ENCODE data around the gene ZNF497. TPM values are rescaled to one million over a fixed set of nuclear protein-coding genes. Genes with fewer than 3 reads are reported as not detected.
"Not testable (repeated sequence)": the region's sequence is repeated elsewhere in the genome, so short reads cannot be mapped to it uniquely, and the experiment has no call there.

The ZNF497 gene
- total and polyA plus RNA-seq, 4 donors, result 3.7 to 9.1 (median 5.9) TPM

- WGBS (ENCODE audit: insufficient coverage), result 6% methylated on average over 83 of the region's 84 CpGs
- H3K27me3 ChIP-seq (ENCODE audit: control insufficient read depth, insufficient read depth, low read length), result peaks cover 57% of the 10 kb centered on the region
- peaks cover 29% of the 10 kb centered on the region for H3K36me3 ChIP-seq (ENCODE audit: control insufficient read depth, insufficient read depth, low read length)
- H3K27ac ChIP-seq (ENCODE audit: low read depth, low read length), result no peak overlapping the region
- peak in 2 of 6 donors; percentile 34 to 45 for DNase-seq (ENCODE audit: low read depth in 4 of 6, low spot score in 6 of 6)
- no peak overlapping the region for H3K4me3 ChIP-seq (ENCODE audit: low read depth, low read length)
- no peaks in the 10 kb centered on the region for H3K9me3 ChIP-seq (ENCODE audit: control insufficient read depth, insufficient read depth, low read length)
- peaks cover 28% of the 10 kb centered on the region for H3K4me1 ChIP-seq (ENCODE audit: control insufficient read depth, insufficient read depth, low read length)
These were observed 12.3 kb downstream of the ZNF497 start for GRCh38 chr19:58350001-58350861.

- no peaks in the 10 kb centered on the region for H3K9me3 ChIP-seq (ENCODE audit: control insufficient read depth, insufficient read depth, low read length)
- peaks cover 28% of the 10 kb centered on the region for H3K4me1 ChIP-seq (ENCODE audit: control insufficient read depth, insufficient read depth, low read length)
- peaks cover 60% of the 10 kb centered on the region for H3K27me3 ChIP-seq (ENCODE audit: control insufficient read depth, insufficient read depth, low read length)
- H3K36me3 ChIP-seq (ENCODE audit: control insufficient read depth, insufficient read depth, low read length), result peaks cover 27% of the 10 kb centered on the region
- no peak overlapping the region for H3K4me3 ChIP-seq (ENCODE audit: low read depth, low read length)
- no peak for DNase-seq (ENCODE audit: low read depth in 4 of 6, low spot score in 6 of 6)
- no peak overlapping the region for H3K27ac ChIP-seq (ENCODE audit: low read depth, low read length)
- WGBS (ENCODE audit: insufficient coverage), result 38% methylated on average over 8 of the region's 8 CpGs
These were observed 13.0 kb downstream of the ZNF497 start for GRCh38 chr19:58349590-58349989.

GRCh38 chr19:58348080-58348479 lies 14.5 kb downstream of the ZNF497 start:
- H3K27ac ChIP-seq (ENCODE audit: low read depth, low read length), result not testable (repeated sequence)

GRCh38 chr19:58346961-58347929 lies 15.3 kb downstream of the ZNF497 start:
- Histone ChIP-seq H3K4me3 (ENCODE audit: low read depth, low read length) (peak overlapping the region; percentile 60), H3K9me3 (ENCODE audit: control insufficient read depth, insufficient read depth, low read length) (no peaks in the 10 kb centered on the region), H3K36me3 (ENCODE audit: control insufficient read depth, insufficient read depth, low read length) (peaks cover 12% of the 10 kb centered on the region), H3K27me3 (ENCODE audit: control insufficient read depth, insufficient read depth, low read length) (peaks cover 60% of the 10 kb centered on the region), H3K27ac (ENCODE audit: low read depth, low read length) (no peak overlapping the region), H3K4me1 (ENCODE audit: control insufficient read depth, insufficient read depth, low read length) (peaks cover 28% of the 10 kb centered on the region)
- DNase-seq (ENCODE audit: low read depth in 4 of 6, low spot score in 6 of 6), result peak in 3 of 6 donors; percentile 17 to 78 (median 76)
- under 1% methylated on average over 75 of the region's 82 CpGs for WGBS (ENCODE audit: insufficient coverage)

More at GRCh38 chr19:58348080-58348479, 14.5 kb downstream of the ZNF497 start:
- peak overlapping the region; percentile 50 for H3K4me3 ChIP-seq (ENCODE audit: low read depth, low read length)
- DNase-seq (ENCODE audit: low read depth in 4 of 6, low spot score in 6 of 6); H3K9me3 ChIP-seq (ENCODE audit: control insufficient read depth, insufficient read depth, low read length): not testable (repeated sequence)
- 46% methylated on average over 2 of the region's 12 CpGs for WGBS (ENCODE audit: insufficient coverage)
- H3K4me1 ChIP-seq (ENCODE audit: control insufficient read depth, insufficient read depth, low read length), result peaks cover 28% of the 10 kb centered on the region
- H3K36me3 ChIP-seq (ENCODE audit: control insufficient read depth, insufficient read depth, low read length), result peaks cover 13% of the 10 kb centered on the region
- H3K27me3 ChIP-seq (ENCODE audit: control insufficient read depth, insufficient read depth, low read length), result peaks cover 60% of the 10 kb centered on the region

- Histone ChIP-seq H3K4me3 (ENCODE audit: low read depth, low read length) (no peak overlapping the region), H3K36me3 (ENCODE audit: control insufficient read depth, insufficient read depth, low read length) (peaks cover 7% of the 10 kb centered on the region), H3K4me1 (ENCODE audit: control insufficient read depth, insufficient read depth, low read length) (peaks cover 24% of the 10 kb centered on the region), H3K27me3 (ENCODE audit: control insufficient read depth, insufficient read depth, low read length) (peaks cover 48% of the 10 kb centered on the region), H3K27ac (ENCODE audit: low read depth, low read length) (no peak overlapping the region), H3K9me3 (ENCODE audit: control insufficient read depth, insufficient read depth, low read length) (no peaks in the 10 kb centered on the region)
- no peak for DNase-seq (ENCODE audit: low read depth in 4 of 6, low spot score in 6 of 6)
- WGBS (ENCODE audit: insufficient coverage), result 70% methylated on average over 3 of the region's 5 CpGs
These were observed 17.0 kb downstream of the ZNF497 start for GRCh38 chr19:58345558-58345957.

- H3K36me3 ChIP-seq (ENCODE audit: control insufficient read depth, insufficient read depth, low read length), result peaks cover 60% of the 10 kb centered on the region
- 69% methylated on average over 27 of the region's 30 CpGs for WGBS (ENCODE audit: insufficient coverage)
- no peak for DNase-seq (ENCODE audit: low read depth in 4 of 6, low spot score in 6 of 6)
- H3K27ac ChIP-seq (ENCODE audit: low read depth, low read length), result no peak overlapping the region
- H3K9me3 ChIP-seq (ENCODE audit: control insufficient read depth, insufficient read depth, low read length), result no peaks in the 10 kb centered on the region
- H3K4me1 ChIP-seq (ENCODE audit: control insufficient read depth, insufficient read depth, low read length), result no peaks in the 10 kb centered on the region
- H3K27me3 ChIP-seq (ENCODE audit: control insufficient read depth, insufficient read depth, low read length), result no peaks in the 10 kb centered on the region
- no peak overlapping the region for H3K4me3 ChIP-seq (ENCODE audit: low read depth, low read length)
These were observed 23.6 kb downstream of the ZNF497 start for GRCh38 chr19:58338825-58339558.

GRCh38 chr19:58338336-58338735 lies 24.2 kb downstream of the ZNF497 start:
- H3K9me3 ChIP-seq (ENCODE audit: control insufficient read depth, insufficient read depth, low read length), result no peaks in the 10 kb centered on the region
- no peak overlapping the region for H3K27ac ChIP-seq (ENCODE audit: low read depth, low read length)
- H3K4me1 ChIP-seq (ENCODE audit: control insufficient read depth, insufficient read depth, low read length), result no peaks in the 10 kb centered on the region
- 97% methylated on average over 10 of the region's 11 CpGs for WGBS (ENCODE audit: insufficient coverage)
- peaks cover 60% of the 10 kb centered on the region for H3K36me3 ChIP-seq (ENCODE audit: control insufficient read depth, insufficient read depth, low read length)
- H3K4me3 ChIP-seq (ENCODE audit: low read depth, low read length), result no peak overlapping the region
- no peak for DNase-seq (ENCODE audit: low read depth in 4 of 6, low spot score in 6 of 6)
- no peaks in the 10 kb centered on the region for H3K27me3 ChIP-seq (ENCODE audit: control insufficient read depth, insufficient read depth, low read length)

GRCh38 chr19:58336820-58337219 lies 25.7 kb downstream of the ZNF497 start:
- DNase-seq (ENCODE audit: low read depth in 4 of 6, low spot score in 6 of 6), result no peak
- Histone ChIP-seq H3K4me3 (ENCODE audit: low read depth, low read length) (no peak overlapping the region), H3K4me1 (ENCODE audit: control insufficient read depth, insufficient read depth, low read length) (no peaks in the 10 kb centered on the region), H3K27ac (ENCODE audit: low read depth, low read length) (no peak overlapping the region), H3K36me3 (ENCODE audit: control insufficient read depth, insufficient read depth, low read length) (peaks cover 56% of the 10 kb centered on the region), H3K9me3 (ENCODE audit: control insufficient read depth, insufficient read depth, low read length) (no peaks in the 10 kb centered on the region), H3K27me3 (ENCODE audit: control insufficient read depth, insufficient read depth, low read length) (no peaks in the 10 kb centered on the region)
- WGBS (ENCODE audit: insufficient coverage), result 100% methylated on average over 1 of the region's 4 CpGs

- no peak overlapping the region for H3K27ac ChIP-seq (ENCODE audit: low read depth, low read length)
- H3K27me3 ChIP-seq (ENCODE audit: control insufficient read depth, insufficient read depth, low read length), result no peaks in the 10 kb centered on the region
- WGBS (ENCODE audit: insufficient coverage), result 100% methylated on average over 1 of the region's 1 CpG
- H3K9me3 ChIP-seq (ENCODE audit: control insufficient read depth, insufficient read depth, low read length), result no peaks in the 10 kb centered on the region
- H3K4me3 ChIP-seq (ENCODE audit: low read depth, low read length), result no peak overlapping the region
- no peaks in the 10 kb centered on the region for H3K4me1 ChIP-seq (ENCODE audit: control insufficient read depth, insufficient read depth, low read length)
- H3K36me3 ChIP-seq (ENCODE audit: control insufficient read depth, insufficient read depth, low read length), result peaks cover 56% of the 10 kb centered on the region
- DNase-seq (ENCODE audit: low read depth in 4 of 6, low spot score in 6 of 6), result no peak
These were observed 26.3 kb downstream of the ZNF497 start for GRCh38 chr19:58336216-58336615.
